GM06990 (cell line): Measurements from ENCODE around the gene GAS5.

Source experiments
- DNase-seq: peaks from one replicate; pipeline ENCODE4 v3.0.0-alpha.2; 2011; ENCODE audit not compliant: insufficient read length; ENCODE audit errors: extremely low read depth
- H3K27me3 ChIP-seq: replicated peaks from 2 replicates; pipeline ENCODE4 v1.6.0; 2011; ENCODE audit warnings: low read length; ENCODE audit not compliant: control insufficient read depth, insufficient read depth
- H3K36me3 ChIP-seq: 2 replicates; pipeline ENCODE4 v1.5.1; 2011; ENCODE audit warnings: low read length; ENCODE audit not compliant: control insufficient read depth, insufficient read depth
- H3K4me3 ChIP-seq: replicated peaks from 2 replicates; pipeline ENCODE4 v1.5.1; 2011; ENCODE audit warnings: low read depth, mild to moderate bottlenecking, control low read depth, low read length
- TF ChIP-seq, protein P1 (sequence below): IDR thresholded peaks from 2 replicates; pipeline ENCODE4 v1.5.1; 2011; ENCODE audit warnings: low read length, control low read depth, mild to moderate bottlenecking, inconsistent platforms; ENCODE audit not compliant: insufficient read depth, poor library complexity, severe bottlenecking

Gene GAS5

DNA sequence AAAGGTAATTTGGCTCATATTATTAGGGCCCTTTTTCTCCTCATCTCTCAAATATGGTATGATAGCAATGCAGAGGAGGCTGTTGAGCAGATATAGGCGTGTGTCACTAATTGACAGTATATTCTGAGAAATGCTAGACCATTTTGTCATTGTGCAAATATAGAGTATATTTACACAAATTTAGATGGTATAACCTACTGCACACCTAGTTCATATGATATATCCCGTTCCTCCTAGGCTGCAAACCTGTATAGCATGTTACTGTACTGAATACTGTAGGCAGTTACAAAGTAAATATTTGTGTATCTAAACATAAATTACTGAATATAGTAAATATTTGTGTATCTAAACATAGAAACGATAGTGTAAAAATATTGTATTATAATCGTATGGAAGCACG is 8.9 kb upstream of the GAS5 start:
- no peaks in the 10 kb centered on the region; the same call in 1 of the 2 replicates for H3K36me3 ChIP-seq
- H3K4me3 ChIP-seq, result no peak overlapping the region
- no peak for DNase-seq
- H3K27me3 ChIP-seq, result no peaks in the 10 kb centered on the region
- TF ChIP-seq, protein P1, sequence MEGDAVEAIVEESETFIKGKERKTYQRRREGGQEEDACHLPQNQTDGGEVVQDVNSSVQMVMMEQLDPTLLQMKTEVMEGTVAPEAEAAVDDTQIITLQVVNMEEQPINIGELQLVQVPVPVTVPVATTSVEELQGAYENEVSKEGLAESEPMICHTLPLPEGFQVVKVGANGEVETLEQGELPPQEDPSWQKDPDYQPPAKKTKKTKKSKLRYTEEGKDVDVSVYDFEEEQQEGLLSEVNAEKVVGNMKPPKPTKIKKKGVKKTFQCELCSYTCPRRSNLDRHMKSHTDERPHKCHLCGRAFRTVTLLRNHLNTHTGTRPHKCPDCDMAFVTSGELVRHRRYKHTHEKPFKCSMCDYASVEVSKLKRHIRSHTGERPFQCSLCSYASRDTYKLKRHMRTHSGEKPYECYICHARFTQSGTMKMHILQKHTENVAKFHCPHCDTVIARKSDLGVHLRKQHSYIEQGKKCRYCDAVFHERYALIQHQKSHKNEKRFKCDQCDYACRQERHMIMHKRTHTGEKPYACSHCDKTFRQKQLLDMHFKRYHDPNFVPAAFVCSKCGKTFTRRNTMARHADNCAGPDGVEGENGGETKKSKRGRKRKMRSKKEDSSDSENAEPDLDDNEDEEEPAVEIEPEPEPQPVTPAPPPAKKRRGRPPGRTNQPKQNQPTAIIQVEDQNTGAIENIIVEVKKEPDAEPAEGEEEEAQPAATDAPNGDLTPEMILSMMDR, result no peak

DNA sequence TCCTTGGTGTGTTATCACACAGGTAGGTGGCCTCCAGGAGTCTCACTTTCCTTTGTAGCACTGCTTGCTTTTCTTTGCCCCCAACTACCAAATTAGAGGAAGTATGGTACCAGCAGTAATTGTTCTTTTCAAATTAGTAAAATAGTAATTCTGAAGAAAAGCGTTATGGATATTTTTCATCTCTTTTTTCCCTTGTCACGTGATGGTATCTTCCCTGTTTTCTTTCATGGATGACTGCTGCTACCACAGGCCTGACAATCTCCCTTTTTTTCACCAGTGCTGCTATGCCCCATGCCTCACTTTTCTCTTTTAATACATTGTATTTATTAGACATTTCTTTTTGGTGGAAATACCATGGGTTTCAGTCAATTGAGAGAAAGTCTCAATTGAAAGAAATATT is 3.7 kb upstream of the GAS5 start:
- Histone ChIP-seq H3K27me3 (no peaks in the 10 kb centered on the region), H3K4me3 (no peak overlapping the region), H3K36me3 (peaks cover 1% of the 10 kb centered on the region)
- TF ChIP-seq, protein P1, result no peak
- no peak for DNase-seq

DNA sequence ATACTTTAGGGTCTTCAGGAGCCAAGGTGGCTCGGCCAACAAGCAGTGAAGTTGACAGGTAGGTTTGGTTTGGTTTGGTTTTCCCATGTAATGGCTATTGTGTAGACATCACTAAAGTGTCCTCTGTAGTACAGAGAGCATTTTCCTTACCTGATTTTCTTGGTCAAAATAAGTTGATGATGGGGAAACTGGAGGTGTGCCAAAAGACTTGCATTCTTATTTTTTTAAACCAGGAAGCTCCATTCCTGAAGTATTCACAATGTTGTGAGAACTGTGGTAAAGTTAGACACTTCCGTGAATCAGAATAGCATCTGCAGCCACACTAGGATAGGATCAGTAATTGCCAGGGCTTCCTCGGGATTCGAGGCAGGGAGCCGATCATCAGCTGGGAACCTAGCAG is 3.3 kb upstream of the GAS5 start:
- peaks cover 1% of the 10 kb centered on the region for H3K36me3 ChIP-seq
- H3K4me3 ChIP-seq, result peak overlapping the region; percentile 28
- H3K27me3 ChIP-seq, result no peaks in the 10 kb centered on the region
- no peak for DNase-seq
- TF ChIP-seq, protein P1, result no peak

DNA sequence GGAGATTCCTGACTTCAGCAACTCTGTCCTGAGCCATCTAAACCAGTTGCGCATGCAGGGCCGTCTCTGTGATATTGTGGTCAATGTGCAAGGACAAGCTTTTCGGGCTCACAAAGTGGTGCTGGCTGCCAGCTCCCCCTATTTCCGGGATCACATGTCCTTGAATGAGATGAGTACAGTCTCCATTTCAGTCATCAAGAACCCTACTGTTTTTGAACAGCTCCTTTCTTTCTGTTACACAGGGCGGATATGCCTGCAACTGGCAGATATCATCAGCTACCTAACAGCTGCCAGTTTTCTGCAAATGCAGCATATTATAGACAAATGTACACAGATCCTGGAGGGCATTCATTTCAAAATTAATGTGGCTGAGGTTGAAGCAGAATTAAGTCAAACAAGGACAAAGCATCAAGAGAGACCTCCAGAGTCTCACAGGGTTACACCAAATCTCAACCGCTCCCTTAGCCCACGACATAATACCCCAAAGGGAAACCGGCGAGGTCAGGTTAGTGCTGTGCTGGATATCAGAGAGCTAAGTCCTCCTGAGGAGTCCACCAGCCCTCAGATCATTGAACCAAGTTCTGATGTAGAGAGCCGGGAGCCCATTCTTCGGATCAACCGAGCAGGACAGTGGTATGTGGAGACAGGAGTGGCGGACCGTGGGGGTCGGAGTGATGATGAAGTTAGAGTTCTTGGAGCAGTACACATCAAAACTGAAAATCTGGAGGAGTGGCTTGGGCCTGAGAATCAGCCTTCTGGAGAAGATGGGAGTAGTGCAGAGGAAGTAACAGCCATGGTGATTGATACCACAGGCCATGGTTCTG is 2.7 kb upstream of the GAS5 start:
- peak; percentile 58 for DNase-seq

DNA sequence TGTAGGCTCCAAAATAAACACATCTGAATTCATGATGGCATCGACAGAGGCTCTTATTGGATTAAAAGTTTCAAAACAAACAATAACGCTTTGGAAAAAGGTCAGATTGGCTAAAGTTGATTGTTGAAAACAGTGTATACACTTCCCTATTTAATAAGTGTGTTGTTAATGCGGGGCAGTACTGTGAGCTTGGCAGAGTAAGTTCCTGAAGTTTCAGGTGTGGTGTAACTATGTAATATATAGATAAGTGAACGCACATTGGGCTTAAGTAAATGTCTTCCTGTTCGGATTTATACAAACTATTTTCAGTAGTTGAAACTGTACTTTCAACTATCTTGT is 1.2 kb upstream of the GAS5 start:
- H3K27me3 ChIP-seq, result no peaks in the 10 kb centered on the region
- H3K36me3 ChIP-seq, result peaks cover 8% of the 10 kb centered on the region
- peak overlapping the region; percentile 87 for H3K4me3 ChIP-seq
- DNase-seq, result no peak
- TF ChIP-seq, protein P1, result no peak

More for the DNA sequence above, 2.7 kb upstream of the GAS5 start:
- Histone ChIP-seq H3K36me3 (peaks cover 4% of the 10 kb centered on the region), H3K4me3 (peak overlapping the region; percentile 49), H3K27me3 (no peaks in the 10 kb centered on the region)
- TF ChIP-seq, protein P1, result no peak
